A549 (cell line): ENCODE data around the gene GPR15LG. TPM values are rescaled to one million over a fixed set of nuclear protein-coding genes. Genes with fewer than 3 reads are reported as not detected.

ENCODE experiments used
- ATAC-seq, 2 experiments: fragments of 200-7000 bp in 1 of 2; fragments of >200 bp in 1 of 2; cut with Nextera tagmentation in 1 of 2; cut with Tn5 transposase in 1 of 2; 3 replicates each; pipeline versions ENCODE4 v1.8.0 to v1.9.1; 2018 to 2020; ENCODE audit warnings: mild to moderate bottlenecking in 1 of 2, moderate library complexity in 1 of 2
- CTCF ChIA-PET: fragments of 300-600 bp; sonication (Branson Sonifier 250); formaldehyde crosslinking; extraction: SDS; loops from one replicate; lab custom pipeline; 2021; ENCODE audit warnings: antibody characterized with exemption, inconsistent platforms; lab: Yijun Ruan, JAX
- POLR2A ChIA-PET: fragments of 350-600 bp; formaldehyde crosslinking; extraction: SDS; loops from one replicate; lab custom pipeline; 2021; ENCODE audit warnings: antibody characterized with exemption, inconsistent platforms; lab: Yijun Ruan, JAX
- DNase-seq, 2 experiments: peaks; one replicate each; pipeline versions ENCODE4 v3.0.0 to v3.0.0-alpha.2; 2011 to 2016; ENCODE audit warnings: low read depth in 1 of 2, low spot score in 1 of 2
- FAIRE-seq: peaks from 2 replicates; lab custom pipeline; 2011; peaks lifted over from hg19 to GRCh38; lab: Jason Lieb, UNC
- H3K27ac ChIP-seq, 2 experiments: fragments of >200 bp; sonication (Bioruptor Twin); formaldehyde crosslinking; 3 replicates each; pipeline ENCODE4 v1.5.1; 2016 to 2017
- H3K4me1 ChIP-seq: fragments of >200 bp; sonication (Bioruptor Twin); formaldehyde crosslinking; 3 replicates; pipeline ENCODE4 v1.6.1; 2016
- H3K4me2 ChIP-seq: fragments of >200 bp; sonication (Bioruptor Twin); formaldehyde crosslinking; 3 replicates; pipeline ENCODE4 v1.6.1; 2016
- H3K4me3 ChIP-seq: fragments of >200 bp; sonication (Bioruptor Twin); formaldehyde crosslinking; 3 replicates; pipeline ENCODE4 v1.5.1; 2016
- H3K9me3 ChIP-seq: fragments of >200 bp; sonication (Bioruptor Twin); formaldehyde crosslinking; 3 replicates; pipeline ENCODE4 v1.6.1; 2016
- CBX2 ChIP-seq: fragments of 200-600 bp; sonication (generic); IDR thresholded peaks from 2 replicates; pipeline ENCODE4 v1.6.1; 2016; ENCODE audit warnings: low read depth, mild to moderate bottlenecking, borderline replicate concordance
- CBX8 ChIP-seq: fragments of 200-600 bp; sonication (generic); IDR thresholded peaks from 2 replicates; pipeline ENCODE4 v1.6.1; 2016
- CHD4 ChIP-seq: fragments of 200-600 bp; sonication (generic); IDR thresholded peaks from 2 replicates; pipeline ENCODE4 v1.6.1; 2016; ENCODE audit warnings: antibody characterized with exemption, mild to moderate bottlenecking, borderline replicate concordance
- EP300 ChIP-seq, 2 experiments: fragments of >200 bp; sonication (Bioruptor Twin); formaldehyde crosslinking; IDR thresholded peaks; 2 replicates in 1 of 2; 3 replicates in 1 of 2; pipeline ENCODE4 v1.6.1; 2016 to 2017
- FOSL2 ChIP-seq, 2 experiments: fragments of 450-650 bp in 1 of 2; fragments of >200 bp in 1 of 2; sonication (Bioruptor Twin) in 1 of 2; formaldehyde crosslinking; IDR thresholded peaks; 2 replicates each; pipeline versions ENCODE4 v1.5.0 to v1.6.1; 2016 to 2020; ENCODE audit warnings: mild to moderate bottlenecking in 1 of 2, moderate library complexity in 1 of 2
- HES2 ChIP-seq: fragments of >200 bp; sonication (Bioruptor Twin); formaldehyde crosslinking; IDR thresholded peaks from 2 replicates; pipeline ENCODE4 v1.6.1; 2016
- HMGXB4 ChIP-seq: fragments of 250-450 bp; sonication (Bioruptor Pico); IDR thresholded peaks from 2 replicates; pipeline ENCODE4 v1.5.0; 2021; ENCODE audit warnings: mild to moderate bottlenecking, moderate library complexity, borderline replicate concordance
- HOXA7 ChIP-seq: fragments of 250-450 bp; sonication (Bioruptor Pico); IDR thresholded peaks from 2 replicates; pipeline ENCODE4 v1.5.0; 2020; ENCODE audit warnings: mild to moderate bottlenecking, moderate library complexity
- HOXB13 ChIP-seq: fragments of 250-450 bp; sonication (Bioruptor Pico); IDR thresholded peaks from 2 replicates; pipeline ENCODE4 v1.5.0; 2020; ENCODE audit warnings: low read depth, mild to moderate bottlenecking, moderate library complexity
- HOXB5 ChIP-seq: fragments of 250-450 bp; sonication (Bioruptor Pico); IDR thresholded peaks from 2 replicates; pipeline ENCODE4 v1.5.0; 2020; ENCODE audit warnings: mild to moderate bottlenecking, moderate library complexity
- JUN ChIP-seq, 2 experiments: fragments of >200 bp; sonication (Bioruptor Twin); formaldehyde crosslinking; IDR thresholded peaks; 2 replicates in 1 of 2; 3 replicates in 1 of 2; pipeline ENCODE4 v1.6.1; 2016 to 2017
- NR3C1 ChIP-seq: fragments of >200 bp; sonication (Bioruptor Twin); formaldehyde crosslinking; IDR thresholded peaks from 3 replicates; pipeline ENCODE4 v1.6.1; 2017
- POLR2AphosphoS2 ChIP-seq: conservative IDR thresholded peaks from 2 replicates; pipeline ENCODE4 v1.6.1; 2012; ENCODE audit warnings: low read length, improper control_type of control experiment, inconsistent platforms
- RFX5 ChIP-seq: fragments of 450-650 bp; IDR thresholded peaks from 2 replicates; pipeline ENCODE4 v1.7.1; 2014; ENCODE audit warnings: antibody characterized with exemption, mild to moderate bottlenecking, moderate library complexity
- ZC3H11A ChIP-seq: fragments of 450-650 bp; IDR thresholded peaks from 2 replicates; pipeline ENCODE4 v1.6.1; 2014; ENCODE audit warnings: antibody characterized with exemption, mild to moderate bottlenecking
- WGBS: methylation state at CpG from one replicate; pipeline ENCODE4 v1.1.6; 2017; ENCODE audit errors: missing lambda C conversion rate; 5-methylcytosine and 5-hydroxymethylcytosine counted together
- polyA plus RNA-seq, 4 experiments: library from polyadenylated mRNA; depleted of rRNA in 3 of 4; stranded (reverse); fragments of >200 nt; fragmentation: RNase III in 1 of 4; extraction: RNeasy Plus Mini Kit Qiagen cat#74134 plus additional on column Dnase treatment in 1 of 4; gene quantifications; 2 replicates in 3 of 4; 3 replicates in 1 of 4; pipeline ENCODE4 v1.2.3, GENCODE V29; 2011 to 2017
- TF ChIP-seq, protein P1 (sequence below): fragments of >200 bp; sonication (Bioruptor Twin); formaldehyde crosslinking; IDR thresholded peaks from 3 replicates; pipeline ENCODE4 v1.5.1; 2016

Gene GPR15LG
- polyA plus RNA-seq, 2 of the 4 experiments (the other 2 are of a cell fraction), result not detected

DNA sequence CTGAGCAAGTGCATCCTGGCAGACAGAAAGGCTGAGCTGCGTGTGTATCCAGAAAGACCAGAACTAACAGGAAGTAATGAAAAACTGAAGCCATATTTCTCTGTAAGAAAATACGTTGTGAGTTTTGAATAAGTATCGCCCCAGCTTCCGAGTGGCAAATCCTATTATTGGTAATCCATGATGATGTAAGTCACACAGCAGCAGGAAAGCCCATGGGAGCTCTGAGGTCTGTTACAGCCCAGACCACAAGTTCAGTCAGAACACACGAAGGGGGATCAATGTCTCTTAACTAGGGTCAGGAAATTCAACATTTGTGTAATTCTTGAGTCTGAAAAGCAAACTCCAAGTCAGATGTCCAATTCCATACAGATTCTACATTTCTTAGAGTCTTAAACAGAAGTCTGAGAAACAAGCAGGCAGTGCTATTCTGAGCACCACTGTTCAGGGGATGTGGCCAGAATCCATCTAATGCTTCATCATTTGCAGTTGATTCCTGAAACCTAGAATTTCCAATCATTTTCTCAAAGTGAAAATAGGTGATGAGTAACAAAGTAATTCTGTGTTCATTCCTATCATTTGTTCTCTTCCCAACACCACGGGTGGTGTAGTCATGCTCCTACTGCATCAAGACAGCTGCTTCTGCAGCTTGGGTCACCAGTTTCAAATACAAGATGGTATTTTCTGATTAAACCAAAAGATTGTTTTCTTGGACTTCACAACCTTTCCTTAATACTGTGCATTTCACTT is 52.0 kb downstream of the GPR15LG start, which contains the start of gene LRIT2:
TSS of gene LRIT2 (minus strand) at position 118 of the 747 bp plus-strand sequence. CDS start at position 94, 24 bp downstream.
- no peak for ATAC-seq
- Histone ChIP-seq H3K4me1 (no peaks in the 10 kb centered on the region), H3K27ac (no peak within 1 kb of the TSS), H3K4me2 (no peak within 1 kb of the TSS), H3K9me3 (no peaks in the 10 kb centered on the region), H3K4me3 (no peak within 1 kb of the TSS)
- no peak for DNase-seq
- 25% methylated on average over 6 of the region's 6 CpGs for WGBS
- CTCF ChIA-PET, result no interaction called here
- POLR2A ChIA-PET, result no interaction called here
- TF ChIP-seq NR3C1, result no peak
- TF ChIP-seq, protein P1, sequence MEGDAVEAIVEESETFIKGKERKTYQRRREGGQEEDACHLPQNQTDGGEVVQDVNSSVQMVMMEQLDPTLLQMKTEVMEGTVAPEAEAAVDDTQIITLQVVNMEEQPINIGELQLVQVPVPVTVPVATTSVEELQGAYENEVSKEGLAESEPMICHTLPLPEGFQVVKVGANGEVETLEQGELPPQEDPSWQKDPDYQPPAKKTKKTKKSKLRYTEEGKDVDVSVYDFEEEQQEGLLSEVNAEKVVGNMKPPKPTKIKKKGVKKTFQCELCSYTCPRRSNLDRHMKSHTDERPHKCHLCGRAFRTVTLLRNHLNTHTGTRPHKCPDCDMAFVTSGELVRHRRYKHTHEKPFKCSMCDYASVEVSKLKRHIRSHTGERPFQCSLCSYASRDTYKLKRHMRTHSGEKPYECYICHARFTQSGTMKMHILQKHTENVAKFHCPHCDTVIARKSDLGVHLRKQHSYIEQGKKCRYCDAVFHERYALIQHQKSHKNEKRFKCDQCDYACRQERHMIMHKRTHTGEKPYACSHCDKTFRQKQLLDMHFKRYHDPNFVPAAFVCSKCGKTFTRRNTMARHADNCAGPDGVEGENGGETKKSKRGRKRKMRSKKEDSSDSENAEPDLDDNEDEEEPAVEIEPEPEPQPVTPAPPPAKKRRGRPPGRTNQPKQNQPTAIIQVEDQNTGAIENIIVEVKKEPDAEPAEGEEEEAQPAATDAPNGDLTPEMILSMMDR, result no peak
- TF ChIP-seq CHD4, result no peak
- TF ChIP-seq CBX8, result no peak
- no peak for FAIRE-seq

DNA sequence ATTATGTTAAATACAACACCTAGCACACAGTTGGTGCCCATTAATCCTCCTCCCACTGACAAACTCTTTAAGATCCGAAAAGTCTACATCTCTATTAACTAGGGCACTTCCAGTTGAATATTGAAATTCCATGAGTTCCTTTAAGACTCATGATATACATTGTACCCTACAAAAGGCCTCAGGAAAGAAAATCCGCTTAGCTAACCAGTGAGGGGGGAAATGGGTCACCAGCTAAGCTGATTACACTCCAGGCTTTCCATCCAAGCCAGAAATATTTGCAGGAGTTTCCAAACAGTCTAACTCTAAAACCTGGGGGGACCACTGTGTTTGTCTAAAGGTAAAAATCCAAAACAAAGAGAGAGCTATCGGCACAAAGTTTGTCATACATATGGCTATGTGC is 53.0 kb downstream of the GPR15LG start:
- ChIA-PET POLR2A (no interaction called here), CTCF (no interaction called here)
- Histone ChIP-seq H3K27ac (no peak overlapping the region), H3K4me2 (no peak overlapping the region), H3K4me3 (no peak overlapping the region), H3K4me1 (no peaks in the 10 kb centered on the region), H3K9me3 (no peaks in the 10 kb centered on the region)
- TF ChIP-seq NR3C1, result no peak
- TF ChIP-seq HOXB13 (CRISPR knock-in tag), result no peak
- TF ChIP-seq CBX2, result no peak
- WGBS, result 0% methylated on average over 3 of the region's 3 CpGs
- no peak for ATAC-seq
- no peak for DNase-seq
- FAIRE-seq, result no peak

DNA sequence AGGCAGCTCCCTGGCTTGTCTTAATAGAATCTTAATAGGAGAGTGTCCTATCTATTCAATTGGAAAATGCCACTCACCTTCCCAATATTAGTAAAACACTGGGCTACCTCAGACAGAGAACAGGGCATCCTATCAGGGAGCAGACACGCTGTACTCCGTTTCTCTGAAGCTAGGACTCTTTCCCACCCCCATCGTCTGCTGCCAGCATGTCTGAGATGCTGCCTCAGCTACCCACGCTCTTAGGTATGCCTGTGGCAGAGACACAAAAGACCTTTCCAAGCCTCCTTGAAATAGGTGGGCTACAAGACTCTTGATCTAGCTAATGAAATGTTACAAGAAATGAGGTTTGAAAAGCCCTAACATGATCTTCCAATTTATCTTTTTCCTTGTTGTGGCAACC is 54.2 kb downstream of the GPR15LG start:
- WGBS, result 7% methylated on average over 4 of the region's 4 CpGs
- no peak overlapping the region for H3K4me2 ChIP-seq
- no peak for DNase-seq
- FAIRE-seq, result no peak
- ChIA-PET POLR2A (no interaction called here), CTCF (interaction anchor here (1.4 kb wide), 1 partner anchor 14 kb away, joined by 3 read pairs; no protein-coding TSS in a partner anchor)
- ATAC-seq, result no peak
- H3K4me1 ChIP-seq, result no peaks in the 10 kb centered on the region
- H3K27ac ChIP-seq, result no peak overlapping the region
- TF ChIP-seq HMGXB4 (CRISPR knock-in tag), result no peak
- no peak for TF ChIP-seq HOXA7 (CRISPR knock-in tag)
- no peak for TF ChIP-seq HES2
- no peak for TF ChIP-seq RFX5
- TF ChIP-seq CBX2, result no peak
- TF ChIP-seq FOSL2 (IDR thresholded peaks at IDR 0.05), result no peak
- no peak for TF ChIP-seq FOSL2 (CRISPR knock-in tag; IDR thresholded peaks at IDR 0.05)
- TF ChIP-seq NR3C1, result no peak
- TF ChIP-seq EP300 (IDR thresholded peaks at IDR 0.05), result no peak
- TF ChIP-seq POLR2AphosphoS2, result no peak
- TF ChIP-seq HOXB5 (CRISPR knock-in tag), result no peak
- no peak for TF ChIP-seq ZC3H11A
- TF ChIP-seq JUN (IDR thresholded peaks at IDR 0.05), result no peak
- H3K9me3 ChIP-seq, result no peaks in the 10 kb centered on the region
- H3K4me3 ChIP-seq, result no peak overlapping the region
